Right lobe of liver (tissue), 6 donors: ENCODE measurements around the gene PRSS37. TPM values are rescaled to one million over a fixed set of nuclear protein-coding genes. Genes with fewer than 3 reads are reported as not detected.
"Not testable (repeated sequence)": the region's sequence is repeated elsewhere in the genome, so short reads cannot be mapped to it uniquely, and the experiment has no call there.

Experiments
- ATAC-seq, 4 donors: fragments of 200-7000 bp; cut with Tn5 transposase; one replicate each; pipeline ENCODE4 v1.9.1; 2020; ENCODE audit warnings: mild to moderate bottlenecking in 4 of 4, moderate library complexity in 4 of 4
- DNase-seq, 3 donors: peaks; one replicate each; pipeline ENCODE4 v3.0.0-alpha.2; 2020
- H3K27ac ChIP-seq, 3 donors: fragments of 200-600 bp; one replicate each; pipeline ENCODE4 v1.8.0; 2022
- H3K27me3 ChIP-seq, 2 donors: fragments of 200-600 bp; one replicate each; pipeline ENCODE4 v1.8.0; 2022
- H3K36me3 ChIP-seq, 4 donors: fragments of 200-600 bp; sonication (generic) in 1 of 4; one replicate each; pipeline versions ENCODE4 v1.5.1 to v1.8.0; 2017 to 2022; ENCODE audit warnings: control low read depth in 1 of 4
- H3K4me1 ChIP-seq, 4 donors: fragments of 200-600 bp; sonication (generic) in 1 of 4; one replicate each; pipeline versions ENCODE4 v1.5.1 to v1.8.0; 2017 to 2022; ENCODE audit warnings: control low read depth in 1 of 4
- H3K4me3 ChIP-seq, 3 donors: fragments of 200-600 bp; one replicate each; pipeline ENCODE4 v1.8.0; 2022
- H3K9me3 ChIP-seq, 4 donors: fragments of 200-600 bp; sonication (generic) in 1 of 4; one replicate each; pipeline versions ENCODE4 v1.5.1 to v1.8.0; 2017 to 2022; ENCODE audit warnings: control low read depth in 1 of 4
- CTCF ChIP-seq, 4 donors: fragments of 200-600 bp in 3 of 4; fragments of 450-650 bp in 1 of 4; IDR thresholded peaks; one replicate each; pipeline versions ENCODE4 v1.5.1 to v1.8.0; 2016 to 2022; ENCODE audit warnings: antibody characterized with exemption in 4 of 4, mild to moderate bottlenecking in 2 of 4
- POLR2A ChIP-seq: fragments of 450-650 bp; IDR thresholded peaks from one replicate; pipeline ENCODE4 v1.6.1; 2017; ENCODE audit warnings: antibody characterized with exemption, mild to moderate bottlenecking
- WGBS: methylation state at CpG from one replicate; pipeline ENCODE4 v1.1.6; 2018; ENCODE audit warnings: low coverage, low lambda C conversion rate; ENCODE audit not compliant: insufficient coverage; ENCODE audit errors: missing lambda C conversion rate; 5-methylcytosine and 5-hydroxymethylcytosine counted together
- intact Hi-C, 2 donors: fragments of 100-400 bp; cut with DNase I; formaldehyde crosslinking; loops; one replicate each; pipeline versions ENCODE4 v1.11.2 to v1.14.1; 2022
- total RNA-seq, 6 experiments: library from RNA; depleted of rRNA in 2 of 6; stranded (reverse); fragments of >200 nt in 2 of 6; fragmentation: NEBNext Ultra II Directional in 3 of 6; extraction: Animal tissue kit (Norgen Biotek cat#: 25700) in 3 of 6; gene quantifications; one replicate each; pipeline versions ENCODE4 v1.1.0 to v1.2.4, GENCODE V29; 2016 to 2023
- donor health status: DM: no; HTN: yes; CAD: no.
- donor health status: DM: no; HTN: no; CAD: no.
- donor health status: DM: no; HTN: no; CAD: no.
- donor health status: DM: no; HTN: yes; CAD: no.
- donor health status: DM: no; HTN: yes; CAD: no.

Gene PRSS37
- total RNA-seq, 6 experiments from 2014 or later, result not detected

DNA sequence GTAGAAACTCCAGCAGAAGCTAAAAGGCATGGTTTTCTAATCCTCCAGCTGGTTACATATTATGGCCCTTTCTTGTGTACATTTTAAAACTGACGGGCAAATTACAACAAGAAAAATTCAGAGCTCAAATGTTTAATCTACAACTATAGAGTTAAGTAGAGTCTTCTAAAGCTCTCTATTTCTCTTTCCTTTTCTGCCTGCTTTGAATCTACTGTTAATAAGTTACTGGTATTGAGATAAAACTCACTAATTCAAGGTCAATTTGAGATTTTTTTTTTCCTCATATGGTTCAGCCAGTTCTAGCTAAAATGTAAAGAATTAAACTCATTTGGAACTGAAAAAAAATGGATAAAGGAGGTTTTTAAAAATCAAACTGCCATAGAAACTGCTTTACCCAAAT lies 1.6 kb upstream of the PRSS37 start:
- TF ChIP-seq CTCF (IDR thresholded peaks at IDR 0.05), result no peak
- TF ChIP-seq POLR2A, result no peak
- no peaks in the 10 kb centered on the region for H3K36me3 ChIP-seq
- no peak for DNase-seq
- H3K27ac ChIP-seq, result no peak overlapping the region
- intact Hi-C loops, result no loop called here
- H3K4me3 ChIP-seq, result no peak overlapping the region
- no peaks in the 10 kb centered on the region for H3K27me3 ChIP-seq
- no peaks in the 10 kb centered on the region for H3K9me3 ChIP-seq
- ATAC-seq, result no peak
- 37% methylated on average over 1 of the region's 1 CpG for WGBS
- H3K4me1 ChIP-seq, result no peaks in the 10 kb centered on the region

DNA sequence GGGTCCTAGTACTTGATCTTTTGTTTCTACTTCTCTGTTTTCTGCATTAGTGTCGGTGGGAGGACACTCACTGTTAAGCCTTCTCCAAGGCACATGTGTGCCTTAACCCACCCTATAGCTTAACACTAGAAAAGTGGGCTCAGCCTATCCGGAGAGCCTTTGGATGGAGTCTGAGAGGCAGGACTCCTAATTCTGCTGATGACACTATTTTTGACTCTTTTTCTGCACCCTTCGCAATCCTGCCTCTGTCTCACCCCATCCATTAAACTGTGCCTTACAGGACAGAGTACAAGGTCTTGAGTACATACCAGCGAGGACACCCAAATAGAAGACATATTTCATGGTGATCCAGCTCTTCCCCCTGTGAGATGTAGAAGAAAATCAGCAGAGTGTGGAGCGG lies 577 bp downstream of the PRSS37 start:
- no peaks in the 10 kb centered on the region for H3K4me1 ChIP-seq
- intact Hi-C loops, result no loop called here
- TF ChIP-seq CTCF (IDR thresholded peaks at IDR 0.05) (no peak), POLR2A (no peak)
- ATAC-seq, result no peak
- H3K36me3 ChIP-seq, result no peaks in the 10 kb centered on the region
- no peaks in the 10 kb centered on the region for H3K9me3 ChIP-seq
- no peaks in the 10 kb centered on the region for H3K27me3 ChIP-seq
- 88% methylated on average over 5 of the region's 5 CpGs for WGBS
- H3K27ac ChIP-seq, result no peak overlapping the region
- H3K4me3 ChIP-seq, result no peak overlapping the region
- DNase-seq, result no peak

DNA sequence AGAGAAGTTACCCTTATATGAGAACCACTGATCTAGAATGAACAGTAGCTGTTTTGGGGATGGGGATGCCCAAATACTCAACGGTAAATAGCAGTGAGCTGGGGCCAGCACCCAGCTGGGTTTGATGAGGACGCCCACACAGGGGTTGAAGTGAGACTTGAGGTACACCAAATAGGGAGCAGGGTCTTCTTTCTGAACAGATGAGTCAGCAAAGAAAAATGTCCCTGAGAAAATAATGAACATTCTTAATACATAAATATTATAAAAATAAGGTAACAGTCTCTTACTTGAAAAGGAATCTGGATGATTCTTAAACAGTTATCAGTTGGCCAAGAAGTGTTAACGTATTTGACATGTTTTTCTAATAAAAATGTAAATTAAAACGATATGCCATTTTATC lies 2.0 kb downstream of the PRSS37 start:
- Histone ChIP-seq H3K4me3 (no peak overlapping the region), H3K27me3 (no peaks in the 10 kb centered on the region), H3K27ac (no peak overlapping the region), H3K9me3 (no peaks in the 10 kb centered on the region), H3K4me1 (no peaks in the 10 kb centered on the region), H3K36me3 (no peaks in the 10 kb centered on the region)
- intact Hi-C loops, result no loop called here
- 53% methylated on average over 4 of the region's 4 CpGs for WGBS
- ATAC-seq (no peak), DNase-seq (no peak)
- TF ChIP-seq CTCF (IDR thresholded peaks at IDR 0.05) (no peak), POLR2A (no peak)

DNA sequence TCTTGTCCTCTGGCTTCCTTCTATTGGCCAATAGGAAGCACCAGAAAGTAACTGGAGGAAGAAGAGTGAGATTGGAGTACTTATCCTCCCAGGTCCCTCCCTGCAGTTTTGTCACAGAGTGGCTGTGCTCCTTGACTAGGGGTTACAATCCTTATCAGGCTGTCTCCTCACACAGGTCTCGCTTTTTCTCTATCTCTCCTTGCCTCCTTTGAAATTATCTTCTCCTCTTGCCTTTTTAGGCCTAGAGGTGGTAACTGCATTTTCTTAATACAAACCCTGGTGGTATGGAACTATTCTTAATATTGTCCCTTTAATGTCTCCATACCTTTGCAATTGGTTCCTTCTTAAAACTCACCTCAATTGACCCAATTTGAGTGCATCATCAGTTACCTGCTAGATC lies 2.7 kb downstream of the PRSS37 start:
- no peaks in the 10 kb centered on the region for H3K27me3 ChIP-seq
- WGBS, result 53% methylated on average over 1 of the region's 1 CpG
- ATAC-seq (no peak), DNase-seq (no peak)
- no peaks in the 10 kb centered on the region for H3K36me3 ChIP-seq
- no peaks in the 10 kb centered on the region for H3K4me1 ChIP-seq
- intact Hi-C loops, result no loop called here
- no peak for TF ChIP-seq CTCF (IDR thresholded peaks at IDR 0.05)
- H3K9me3 ChIP-seq, result no peaks in the 10 kb centered on the region
- H3K4me3 ChIP-seq, result no peak overlapping the region
- H3K27ac ChIP-seq, result no peak overlapping the region

GRCh38 chr7:141837683-141838082 lies 3.6 kb downstream of the PRSS37 start:
- Histone ChIP-seq H3K9me3 (no peaks in the 10 kb centered on the region), H3K27ac (no peak overlapping the region), H3K4me1 (no peaks in the 10 kb centered on the region), H3K4me3 (no peak overlapping the region), H3K36me3 (no peaks in the 10 kb centered on the region), H3K27me3 (no peaks in the 10 kb centered on the region)
- WGBS, result no CpG with 5 or more reads among the region's 5 CpGs
- ATAC-seq (no peak), DNase-seq (no peak)
- intact Hi-C loops, result no loop called here
- TF ChIP-seq CTCF (IDR thresholded peaks at IDR 0.05), result no peak
- no peak for TF ChIP-seq POLR2A

DNA sequence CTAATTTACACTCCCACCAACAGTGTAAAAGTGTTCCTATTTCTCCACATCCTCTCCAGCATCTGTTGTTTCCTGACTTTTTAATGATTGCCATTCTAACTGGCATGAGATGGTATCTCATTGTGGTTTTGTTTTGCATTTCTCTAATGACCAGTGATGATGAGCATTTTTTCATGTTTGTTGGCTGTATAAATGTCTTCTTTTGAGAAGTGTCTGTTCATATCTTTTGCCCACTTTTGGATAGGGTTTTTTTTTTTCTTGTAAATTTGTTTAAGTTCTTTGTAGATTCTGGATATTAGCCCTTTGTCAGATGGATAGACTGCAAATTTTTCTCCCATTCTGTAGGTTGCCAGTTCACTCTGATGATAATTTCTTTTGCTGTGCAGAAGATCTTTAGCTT lies 18.9 kb downstream of the PRSS37 start:
- intact Hi-C loops, H3K4me3 ChIP-seq, H3K27ac ChIP-seq, H3K4me1 ChIP-seq, H3K27me3 ChIP-seq, H3K36me3 ChIP-seq, DNase-seq, ATAC-seq: not testable (repeated sequence)
- H3K9me3 ChIP-seq, result peaks cover 0 to 13% (median 2%) of the 10 kb centered on the region in 4 donors
